ENCODE results near the gene FGF14. TPM values are rescaled to one million over a fixed set of nuclear protein-coding genes. Genes with fewer than 3 reads are reported as not detected.
"Not testable (repeated sequence)": the region's sequence is repeated elsewhere in the genome, so short reads cannot be mapped to it uniquely, and the experiment has no call there.

FGF14 gene
- polyA plus RNA-seq, 6 donors from 2014 or later: not detected

GRCh38 chr13:102138635-102139190 is 263.1 kb downstream of the FGF14 start:
- Mint-ChIP-seq H3K27me3 (no peaks in the 10 kb centered on the region), H3K9me3 (no peaks in the 10 kb centered on the region), H3K27ac (no peak overlapping the region), H3K4me1 (no peaks in the 10 kb centered on the region), H3K4me3 (no peak overlapping the region), H3K36me3 (no peaks in the 10 kb centered on the region)
- ATAC-seq (ENCODE audit: low read depth in 2 of 2) (no peak), DNase-seq (no peak)

- not testable (repeated sequence) for H3K27me3 Mint-ChIP-seq; H3K27ac Mint-ChIP-seq; ATAC-seq (ENCODE audit: low read depth in 2 of 2); DNase-seq; H3K36me3 Mint-ChIP-seq; H3K4me3 Mint-ChIP-seq; H3K4me1 Mint-ChIP-seq; H3K9me3 Mint-ChIP-seq
Observed at GRCh38 chr13:102137904-102138303, 263.9 kb downstream of the FGF14 start.

- H3K27ac Mint-ChIP-seq: no peak overlapping the region
- H3K9me3 Mint-ChIP-seq: no peaks in the 10 kb centered on the region
- H3K4me1 Mint-ChIP-seq: no peaks in the 10 kb centered on the region
- no peaks in the 10 kb centered on the region for H3K36me3 Mint-ChIP-seq
- no peak for DNase-seq
- no peak overlapping the region for H3K4me3 Mint-ChIP-seq
- ATAC-seq (ENCODE audit: low read depth in 2 of 2): no peak
- peaks cover 0 to 3% (median 0%) of the 10 kb centered on the region in 3 donors for H3K27me3 Mint-ChIP-seq
Observed at GRCh38 chr13:102136735-102137296, 265.0 kb downstream of the FGF14 start.

DNA sequence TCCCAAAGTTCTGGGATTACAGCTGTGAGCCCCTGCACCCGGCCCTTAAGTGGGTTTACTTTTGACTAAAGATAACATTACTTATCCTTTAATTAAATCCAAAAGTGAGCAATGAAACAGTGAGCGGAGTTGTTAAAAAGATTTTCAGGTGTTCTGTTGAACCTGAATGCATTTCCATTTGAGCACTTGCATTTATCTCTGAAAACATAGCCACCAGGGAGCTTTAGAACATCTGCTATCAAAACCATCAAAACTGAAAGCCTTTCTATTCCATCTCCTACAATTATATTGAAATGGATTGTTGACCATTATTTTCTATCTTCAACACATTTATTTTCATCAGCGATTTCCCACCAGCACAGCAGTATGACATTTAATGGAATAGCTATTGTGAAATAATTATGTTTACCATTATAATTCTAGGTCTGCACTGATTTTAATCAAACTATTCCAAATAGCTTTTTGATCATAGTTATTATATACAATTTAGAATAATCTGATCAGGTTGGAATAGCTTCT is 269.0 kb downstream of the FGF14 start:
- peaks cover 0 to 11% (median 0%) of the 10 kb centered on the region in 3 donors for H3K27me3 Mint-ChIP-seq
- no peak for DNase-seq
- H3K4me1 Mint-ChIP-seq: no peaks in the 10 kb centered on the region
- H3K36me3 Mint-ChIP-seq: no peaks in the 10 kb centered on the region
- no peak overlapping the region for H3K27ac Mint-ChIP-seq
- ATAC-seq (ENCODE audit: low read depth in 2 of 2): no peak
- H3K4me3 Mint-ChIP-seq: no peak overlapping the region
- H3K9me3 Mint-ChIP-seq: peaks cover 0 to 4% (median 0%) of the 10 kb centered on the region in 7 donors

DNA sequence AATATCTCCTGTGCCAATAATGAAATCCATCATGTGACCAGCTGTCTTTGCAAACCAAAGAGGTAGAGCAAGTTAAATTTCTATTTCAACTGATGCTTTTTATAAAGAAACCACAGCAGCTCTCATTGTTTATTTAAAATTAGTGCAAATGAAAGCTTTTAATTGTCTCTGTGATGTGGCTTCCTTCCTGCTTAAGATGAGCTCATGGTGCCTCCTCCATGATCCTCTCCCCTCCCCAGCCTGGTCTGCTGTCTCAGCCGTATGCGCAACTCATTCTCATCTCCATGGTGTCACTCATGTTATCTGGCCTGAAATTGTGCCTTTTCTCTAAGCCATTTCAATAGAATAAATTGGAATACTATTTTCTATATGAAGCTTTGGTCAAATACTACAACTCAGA is 270.6 kb downstream of the FGF14 start:
- H3K27me3 Mint-ChIP-seq: peaks cover 0 to 11% (median 0%) of the 10 kb centered on the region in 3 donors
- H3K36me3 Mint-ChIP-seq: no peaks in the 10 kb centered on the region
- ATAC-seq (ENCODE audit: low read depth in 2 of 2) (no peak), DNase-seq (no peak)
- no peaks in the 10 kb centered on the region for H3K4me1 Mint-ChIP-seq
- H3K9me3 Mint-ChIP-seq: peaks cover 0 to 4% (median 0%) of the 10 kb centered on the region in 7 donors
- H3K4me3 Mint-ChIP-seq: no peak overlapping the region
- no peak overlapping the region for H3K27ac Mint-ChIP-seq

GRCh38 chr13:102128216-102128810 is 273.5 kb downstream of the FGF14 start:
- Mint-ChIP-seq H3K36me3 (no peaks in the 10 kb centered on the region), H3K9me3 (peaks cover 0 to 4% (median 0%) of the 10 kb centered on the region in 7 donors), H3K4me1 (no peaks in the 10 kb centered on the region), H3K4me3 (no peak overlapping the region), H3K27ac (no peak overlapping the region), H3K27me3 (peaks cover 0 to 15% (median 0%) of the 10 kb centered on the region in 3 donors)
- DNase-seq: no peak
- no peak for ATAC-seq (ENCODE audit: low read depth in 2 of 2)

DNA sequence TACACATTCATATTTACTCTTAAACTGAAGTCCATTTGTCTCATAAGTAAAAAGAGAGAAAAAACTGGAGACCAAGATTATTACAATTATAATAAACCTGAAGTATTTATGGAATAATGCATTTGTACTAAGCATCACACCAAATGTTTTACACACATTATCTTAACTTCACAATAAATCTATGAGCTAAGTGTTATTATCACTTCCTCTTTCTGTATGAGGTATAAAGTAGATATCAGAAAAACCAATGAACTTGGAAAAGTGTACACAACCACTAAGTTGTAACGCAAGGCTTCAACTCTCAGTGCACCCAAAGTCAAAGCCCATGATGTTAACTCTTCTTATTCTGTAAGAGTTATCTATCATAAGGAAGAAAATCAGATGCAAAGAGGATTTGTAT is 274.7 kb downstream of the FGF14 start:
- Mint-ChIP-seq H3K27ac (no peak overlapping the region), H3K36me3 (no peaks in the 10 kb centered on the region), H3K9me3 (peaks cover 0 to 4% (median 0%) of the 10 kb centered on the region in 7 donors), H3K27me3 (peaks cover 0 to 15% (median 0%) of the 10 kb centered on the region in 3 donors), H3K4me3 (no peak overlapping the region), H3K4me1 (no peaks in the 10 kb centered on the region)
- no peak for DNase-seq
- ATAC-seq (ENCODE audit: low read depth in 2 of 2): no peak

DNA sequence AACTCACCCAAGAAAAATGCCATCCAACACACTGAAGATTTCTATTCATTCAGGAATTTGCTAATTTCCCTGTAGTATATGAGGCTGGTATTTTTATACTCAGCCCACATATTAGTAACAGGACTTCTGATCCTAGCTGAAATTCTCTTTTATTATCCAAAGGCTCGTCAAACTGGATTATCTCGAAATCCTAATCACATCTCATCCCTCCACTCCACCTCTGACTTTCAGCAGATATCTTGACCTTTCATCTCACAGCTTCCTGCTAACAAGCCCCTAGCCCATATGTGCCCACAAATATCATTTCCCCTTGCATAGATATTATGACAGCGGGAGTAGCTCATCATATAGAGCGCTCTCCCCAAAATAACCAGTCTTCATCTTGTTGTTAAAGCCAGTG is 279.7 kb downstream of the FGF14 start:
- H3K27ac Mint-ChIP-seq: no peak overlapping the region
- H3K36me3 Mint-ChIP-seq: no peaks in the 10 kb centered on the region
- H3K9me3 Mint-ChIP-seq: peaks cover 0 to 10% (median 0%) of the 10 kb centered on the region in 7 donors
- H3K27me3 Mint-ChIP-seq: peaks cover 0 to 5% (median 0%) of the 10 kb centered on the region in 3 donors
- no peaks in the 10 kb centered on the region for H3K4me1 Mint-ChIP-seq
- H3K4me3 Mint-ChIP-seq: no peak overlapping the region
- no peak for ATAC-seq (ENCODE audit: low read depth in 2 of 2)
- no peak for DNase-seq

DNA sequence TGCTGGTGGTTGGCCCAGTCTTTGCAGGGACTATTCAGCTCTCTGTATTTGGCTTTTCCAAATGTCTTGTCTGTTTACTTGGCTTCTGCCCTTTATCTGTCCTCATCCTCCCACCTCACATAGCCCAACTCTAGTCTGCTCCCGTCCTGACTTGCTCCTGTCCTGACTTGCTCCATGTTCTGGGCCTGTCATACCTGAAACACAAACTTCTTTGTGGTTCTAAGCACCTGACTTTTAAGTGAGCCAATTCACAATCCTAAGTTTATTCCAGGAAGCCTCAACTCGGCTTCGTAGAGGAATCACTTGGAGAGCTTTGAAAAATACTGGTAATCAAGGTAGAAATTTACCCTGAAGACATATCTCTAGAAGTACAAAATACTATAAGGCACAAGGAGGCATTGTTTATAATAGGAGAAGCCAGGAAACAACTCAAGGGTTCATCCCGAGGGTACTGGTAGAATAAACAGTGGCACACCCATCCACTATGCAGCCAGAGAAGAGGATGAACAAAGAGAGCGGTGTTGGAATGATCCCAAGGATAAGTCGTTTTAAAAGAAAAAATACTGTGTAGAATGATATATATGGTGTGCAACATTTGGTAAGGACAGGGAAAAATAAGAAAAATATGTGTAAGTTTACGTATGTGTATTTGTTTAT is 284.5 kb downstream of the FGF14 start:
- Mint-ChIP-seq H3K9me3 (peaks cover 0 to 6% (median 3%) of the 10 kb centered on the region in 7 donors), H3K4me3 (no peak overlapping the region), H3K27ac (no peak overlapping the region), H3K27me3 (no peaks in the 10 kb centered on the region), H3K4me1 (no peaks in the 10 kb centered on the region), H3K36me3 (no peaks in the 10 kb centered on the region)
- DNase-seq (no peak), ATAC-seq (ENCODE audit: low read depth in 2 of 2) (no peak)

DNA sequence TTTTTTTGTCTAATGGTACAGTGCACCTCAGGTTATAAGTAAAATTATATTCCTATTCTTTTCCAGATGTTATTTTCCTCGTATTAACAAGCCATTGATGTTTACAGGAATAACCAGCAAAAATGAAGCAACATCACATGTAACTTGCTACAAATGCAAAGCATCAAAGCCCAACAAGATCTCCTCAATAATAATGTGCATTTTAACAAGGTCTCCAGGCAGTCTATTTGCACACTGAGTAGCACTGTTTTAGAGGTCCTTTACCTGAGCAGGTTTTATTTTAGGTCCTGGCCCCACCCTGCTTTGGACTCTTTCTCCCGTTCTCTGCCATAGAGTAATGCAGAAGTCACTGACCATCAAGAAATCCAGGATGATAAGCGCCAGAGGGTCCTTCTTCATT is 298.4 kb downstream of the FGF14 start:
- H3K4me1 Mint-ChIP-seq: no peaks in the 10 kb centered on the region
- peaks cover 0 to 5% (median 0%) of the 10 kb centered on the region in 7 donors for H3K9me3 Mint-ChIP-seq
- no peaks in the 10 kb centered on the region for H3K36me3 Mint-ChIP-seq
- ATAC-seq (ENCODE audit: low read depth in 2 of 2): no peak
- H3K27ac Mint-ChIP-seq: no peak overlapping the region
- H3K4me3 Mint-ChIP-seq: no peak overlapping the region
- DNase-seq: no peak
- H3K27me3 Mint-ChIP-seq: no peaks in the 10 kb centered on the region

DNA sequence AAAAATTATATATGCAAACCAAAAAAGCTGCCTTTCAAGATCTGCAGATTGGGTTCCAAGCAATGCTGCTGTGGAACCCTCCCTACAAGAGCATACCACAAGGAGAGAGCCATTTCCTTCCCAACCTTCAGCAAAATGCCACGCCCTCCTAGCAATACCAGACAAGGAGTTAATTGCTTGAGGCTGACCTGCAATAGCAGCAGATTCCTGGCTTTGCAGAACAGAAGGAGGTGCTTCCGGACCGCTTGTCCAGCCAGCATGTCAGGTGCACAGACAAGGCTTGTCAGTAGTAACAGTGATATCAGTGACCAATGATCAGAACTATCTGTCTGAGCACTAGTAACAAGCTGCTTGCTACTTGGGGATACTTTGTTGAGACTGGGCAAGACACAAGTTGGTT is 301.6 kb downstream of the FGF14 start:
- no peaks in the 10 kb centered on the region for H3K4me1 Mint-ChIP-seq
- H3K27me3 Mint-ChIP-seq: no peaks in the 10 kb centered on the region
- H3K27ac Mint-ChIP-seq: no peak overlapping the region
- DNase-seq: no peak
- H3K36me3 Mint-ChIP-seq: no peaks in the 10 kb centered on the region
- peaks cover 0 to 5% (median 0%) of the 10 kb centered on the region in 7 donors for H3K9me3 Mint-ChIP-seq
- H3K4me3 Mint-ChIP-seq: no peak overlapping the region
- ATAC-seq (ENCODE audit: low read depth in 2 of 2): no peak

DNA sequence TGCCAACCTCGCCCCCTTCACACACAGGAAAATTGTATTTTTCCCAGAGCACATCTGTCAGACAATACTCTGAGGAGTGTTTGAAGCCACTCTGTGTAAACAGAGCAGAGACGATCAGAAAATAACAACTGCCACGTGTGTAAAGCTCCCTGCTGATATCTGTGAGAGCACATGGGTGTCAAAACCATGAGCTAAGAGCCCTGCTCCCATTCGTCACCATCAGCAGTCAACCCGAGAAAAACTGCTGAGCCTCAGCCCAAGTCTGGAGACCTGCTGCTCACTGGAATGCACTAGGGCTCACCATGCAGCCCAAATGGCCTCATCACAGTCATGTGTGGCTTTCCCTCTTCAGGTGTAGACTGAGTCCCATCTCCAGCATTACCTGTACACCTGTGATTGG is 304.1 kb downstream of the FGF14 start:
- Mint-ChIP-seq H3K27me3 (no peaks in the 10 kb centered on the region), H3K4me1 (no peaks in the 10 kb centered on the region), H3K4me3 (no peak overlapping the region), H3K36me3 (no peaks in the 10 kb centered on the region), H3K9me3 (no peaks in the 10 kb centered on the region), H3K27ac (no peak overlapping the region)
- no peak for ATAC-seq (ENCODE audit: low read depth in 2 of 2)
- no peak for DNase-seq

DNA sequence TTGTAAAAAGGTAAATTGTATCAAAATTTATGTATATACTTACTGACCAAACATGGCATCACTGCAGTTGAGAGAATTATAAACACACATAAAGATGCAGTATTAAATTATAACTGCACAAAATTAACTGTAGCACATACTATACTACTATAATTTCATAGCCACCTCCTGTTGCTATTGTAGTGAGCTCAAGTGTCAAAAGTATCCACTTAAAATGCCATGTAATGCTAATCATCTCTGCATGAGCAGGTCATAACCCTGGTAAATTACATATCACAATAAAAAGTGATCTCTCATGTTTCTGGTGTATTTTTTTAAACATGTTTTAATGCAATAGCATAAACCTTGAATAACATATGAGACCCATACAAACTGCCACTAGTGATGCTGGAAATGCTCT is 308.6 kb downstream of the FGF14 start:
- not testable (repeated sequence) for H3K36me3 Mint-ChIP-seq; H3K9me3 Mint-ChIP-seq; H3K27me3 Mint-ChIP-seq; H3K4me3 Mint-ChIP-seq; ATAC-seq (ENCODE audit: low read depth in 2 of 2); H3K4me1 Mint-ChIP-seq; DNase-seq; H3K27ac Mint-ChIP-seq

DNA sequence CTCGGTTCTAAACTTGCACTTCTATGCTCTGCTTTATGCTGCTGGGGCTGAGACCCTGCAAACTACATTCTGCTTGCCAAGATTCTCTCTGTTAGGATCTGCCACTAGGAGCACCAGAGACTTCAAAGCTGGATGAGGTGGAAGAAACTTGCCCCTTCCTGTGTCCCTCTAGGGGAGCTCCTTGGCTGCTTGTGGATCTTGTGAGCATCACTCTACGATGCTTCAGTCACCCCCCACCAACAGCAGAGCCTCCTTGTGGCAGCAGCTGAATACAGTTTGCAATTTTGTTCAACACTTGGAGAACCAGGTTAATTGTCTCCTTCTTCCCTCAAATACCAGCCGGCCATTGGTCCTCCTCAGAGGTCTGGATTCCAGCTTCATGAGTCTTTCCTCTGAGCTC is 310.6 kb downstream of the FGF14 start:
- H3K27me3 Mint-ChIP-seq: peaks cover 0 to 4% (median 0%) of the 10 kb centered on the region in 3 donors
- no peak overlapping the region for H3K27ac Mint-ChIP-seq
- no peaks in the 10 kb centered on the region for H3K4me1 Mint-ChIP-seq
- peaks cover 0 to 3% (median 0%) of the 10 kb centered on the region in 7 donors for H3K9me3 Mint-ChIP-seq
- ATAC-seq (ENCODE audit: low read depth in 2 of 2) (no peak), DNase-seq (no peak)
- no peak overlapping the region for H3K4me3 Mint-ChIP-seq
- H3K36me3 Mint-ChIP-seq: no peaks in the 10 kb centered on the region

Data from naive B cell (primary cell).